Measurements from ENCODE around the gene NUP160. TPM values are rescaled to one million over a fixed set of nuclear protein-coding genes. Genes with fewer than 3 reads are reported as not detected.
A peak's percentile ranks its signal among the peaks of the same experiment; 100 is the strongest.
"Not testable (repeated sequence)": the region's sequence is repeated elsewhere in the genome, so short reads cannot be mapped to it uniquely, and the experiment has no call there.

The NUP160 gene
- total RNA-seq, 2 donors from 2014 or later: 82.1 to 87.6 TPM

DNA sequence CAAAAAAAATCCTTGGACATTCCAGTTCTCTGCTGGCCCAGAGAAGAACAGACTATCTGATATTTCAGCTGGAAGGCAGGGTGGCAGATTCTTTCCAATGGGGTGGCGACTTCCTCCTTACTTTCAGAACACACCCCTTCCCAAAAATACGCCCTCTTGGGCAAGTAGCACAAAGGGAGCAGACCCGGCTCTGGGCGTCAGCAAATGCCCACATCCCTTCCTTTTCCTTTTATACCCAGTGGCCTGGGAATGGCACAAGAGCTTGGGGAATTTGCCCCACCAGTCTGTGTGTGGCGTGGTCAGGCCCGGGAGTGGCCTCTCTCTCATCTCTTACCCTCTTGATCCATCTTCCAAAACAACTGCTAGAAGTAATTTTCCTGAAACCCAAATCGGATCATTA, 33.0 kb upstream of the NUP160 start:
- no peaks in the 10 kb centered on the region for H3K36me3 ChIP-seq (ENCODE audit: control insufficient read depth, insufficient read depth, low read length)
- no peaks in the 10 kb centered on the region for H3K27me3 ChIP-seq (ENCODE audit: control insufficient read depth, insufficient read depth, low read length, poor library complexity, severe bottlenecking)
- Mint-ChIP-seq H3K36me3 (ENCODE audit: low read depth) (peaks cover 1% of the 10 kb centered on the region), H3K27ac (no peak overlapping the region), H3K4me3 (no peak overlapping the region), H3K27me3 (ENCODE audit: insufficient read depth) (peaks cover 2% of the 10 kb centered on the region), H3K9me3 (peaks cover 19% of the 10 kb centered on the region), H3K4me1 (no peaks in the 10 kb centered on the region)
- no peaks in the 10 kb centered on the region for H3K4me1 ChIP-seq (ENCODE audit: control insufficient read depth, insufficient read depth, low read length)
- no peak overlapping the region for H3K9ac ChIP-seq (ENCODE audit: extremely low read depth, low read length, poor library complexity, severe bottlenecking)
- DNase-seq: no peak
- TF ChIP-seq, protein P1, sequence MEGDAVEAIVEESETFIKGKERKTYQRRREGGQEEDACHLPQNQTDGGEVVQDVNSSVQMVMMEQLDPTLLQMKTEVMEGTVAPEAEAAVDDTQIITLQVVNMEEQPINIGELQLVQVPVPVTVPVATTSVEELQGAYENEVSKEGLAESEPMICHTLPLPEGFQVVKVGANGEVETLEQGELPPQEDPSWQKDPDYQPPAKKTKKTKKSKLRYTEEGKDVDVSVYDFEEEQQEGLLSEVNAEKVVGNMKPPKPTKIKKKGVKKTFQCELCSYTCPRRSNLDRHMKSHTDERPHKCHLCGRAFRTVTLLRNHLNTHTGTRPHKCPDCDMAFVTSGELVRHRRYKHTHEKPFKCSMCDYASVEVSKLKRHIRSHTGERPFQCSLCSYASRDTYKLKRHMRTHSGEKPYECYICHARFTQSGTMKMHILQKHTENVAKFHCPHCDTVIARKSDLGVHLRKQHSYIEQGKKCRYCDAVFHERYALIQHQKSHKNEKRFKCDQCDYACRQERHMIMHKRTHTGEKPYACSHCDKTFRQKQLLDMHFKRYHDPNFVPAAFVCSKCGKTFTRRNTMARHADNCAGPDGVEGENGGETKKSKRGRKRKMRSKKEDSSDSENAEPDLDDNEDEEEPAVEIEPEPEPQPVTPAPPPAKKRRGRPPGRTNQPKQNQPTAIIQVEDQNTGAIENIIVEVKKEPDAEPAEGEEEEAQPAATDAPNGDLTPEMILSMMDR (conservative IDR thresholded peaks at IDR 0.05): no peak
- H3K27ac ChIP-seq (ENCODE audit: low read depth, low read length): no peak overlapping the region
- H3K9me3 ChIP-seq (ENCODE audit: control insufficient read depth, low read length): peaks cover 7% of the 10 kb centered on the region
- 88 to 94% methylated on average over 6 to 7 of the region's 7 CpGs for WGBS, 2 experiments (ENCODE audit: insufficient coverage in 1 of 2, insufficient read length in 1 of 2)
- no peak overlapping the region for H3K4me3 ChIP-seq (ENCODE audit: low read length)

DNA sequence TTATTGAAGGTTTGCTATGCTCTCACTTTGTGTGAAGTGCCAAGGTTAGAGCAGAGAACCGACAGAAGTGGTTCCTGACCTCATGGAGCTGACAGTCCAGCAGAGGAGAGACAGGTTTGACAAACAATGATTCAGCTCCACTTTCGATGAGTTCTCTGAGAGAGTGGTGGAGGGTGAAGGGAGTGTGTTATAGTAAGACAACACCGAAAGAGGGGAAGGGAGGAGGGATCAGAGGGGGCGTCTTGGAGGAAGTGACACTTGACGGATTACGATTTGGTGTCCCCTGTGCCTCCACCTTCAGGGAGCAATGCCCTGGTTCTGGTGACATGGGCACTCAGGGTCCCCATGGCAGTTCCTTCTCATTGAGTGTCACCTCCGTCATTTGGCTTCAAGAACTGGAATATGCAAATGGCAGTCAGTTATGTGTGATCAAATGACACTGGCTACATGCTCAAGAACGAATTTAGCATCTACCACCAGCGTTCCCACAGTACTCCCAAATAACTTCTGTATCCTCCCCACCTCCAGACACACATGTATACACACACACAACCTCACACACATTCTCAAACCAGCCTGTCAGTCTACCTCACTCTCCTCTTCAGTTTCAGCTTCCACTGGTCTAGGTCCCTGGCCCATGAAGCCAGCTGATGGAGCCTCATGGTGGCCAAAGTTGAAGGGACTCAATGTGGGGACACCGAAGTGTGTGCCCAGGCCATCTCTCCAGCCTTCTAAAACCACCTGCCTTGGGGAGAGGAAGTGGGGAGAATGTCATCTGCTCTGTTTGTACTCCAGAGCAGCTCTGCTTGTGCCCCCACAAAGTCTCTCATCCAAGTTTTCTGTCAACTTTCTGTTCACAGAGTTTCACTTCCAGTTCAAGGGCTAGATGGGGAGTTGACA, 31.4 kb upstream of the NUP160 start:
- H3K9me3 Mint-ChIP-seq: peaks cover 35% of the 10 kb centered on the region
- TF ChIP-seq, protein P1 (conservative IDR thresholded peaks at IDR 0.05): no peak
- no peaks in the 10 kb centered on the region for H3K27me3 ChIP-seq (ENCODE audit: control insufficient read depth, insufficient read depth, low read length, poor library complexity, severe bottlenecking)
- no peak overlapping the region for H3K4me3 ChIP-seq (ENCODE audit: low read length)
- no peak for DNase-seq
- 84 to 85% methylated on average over 8 to 10 of the region's 10 CpGs for WGBS, 2 experiments (ENCODE audit: insufficient coverage in 1 of 2, insufficient read length in 1 of 2)
- H3K9me3 ChIP-seq (ENCODE audit: control insufficient read depth, low read length): peaks cover 23% of the 10 kb centered on the region
- H3K36me3 ChIP-seq (ENCODE audit: control insufficient read depth, insufficient read depth, low read length): no peaks in the 10 kb centered on the region
- H3K4me3 Mint-ChIP-seq: no peak overlapping the region
- H3K27ac Mint-ChIP-seq: no peak overlapping the region
- H3K4me1 ChIP-seq (ENCODE audit: control insufficient read depth, insufficient read depth, low read length): no peaks in the 10 kb centered on the region
- H3K4me1 Mint-ChIP-seq: no peaks in the 10 kb centered on the region
- peaks cover 1% of the 10 kb centered on the region for H3K36me3 Mint-ChIP-seq (ENCODE audit: low read depth)
- no peak overlapping the region for H3K27ac ChIP-seq (ENCODE audit: low read depth, low read length)
- peaks cover 2% of the 10 kb centered on the region for H3K27me3 Mint-ChIP-seq (ENCODE audit: insufficient read depth)
- H3K9ac ChIP-seq (ENCODE audit: extremely low read depth, low read length, poor library complexity, severe bottlenecking): no peak overlapping the region

DNA sequence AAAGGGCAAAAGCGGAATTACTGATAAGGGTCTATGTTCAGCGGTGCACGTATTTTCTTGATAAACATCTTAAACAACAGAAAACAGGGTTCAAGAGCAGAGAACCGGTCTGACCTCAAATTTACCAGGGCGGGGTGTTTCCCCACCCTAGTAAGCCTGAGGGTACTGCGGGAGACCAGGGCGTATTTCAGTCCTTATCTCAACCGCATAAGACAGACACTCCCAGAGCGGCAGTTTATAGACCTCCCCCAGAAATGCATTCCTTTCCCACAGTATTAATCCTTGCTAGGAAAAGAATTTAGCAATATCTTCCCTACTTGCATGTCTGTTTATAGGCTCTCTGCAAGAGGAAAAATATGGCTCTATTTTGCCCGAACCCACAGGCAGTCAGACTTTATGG, 27.7 kb upstream of the NUP160 start:
- DNase-seq: peak; percentile 59
- not testable (repeated sequence) for H3K4me3 Mint-ChIP-seq; H3K27me3 ChIP-seq (ENCODE audit: control insufficient read depth, insufficient read depth, low read length, poor library complexity, severe bottlenecking); H3K27ac Mint-ChIP-seq; H3K4me1 Mint-ChIP-seq; H3K4me1 ChIP-seq (ENCODE audit: control insufficient read depth, insufficient read depth, low read length); H3K27me3 Mint-ChIP-seq (ENCODE audit: insufficient read depth); H3K36me3 ChIP-seq (ENCODE audit: control insufficient read depth, insufficient read depth, low read length); H3K36me3 Mint-ChIP-seq (ENCODE audit: low read depth); H3K27ac ChIP-seq (ENCODE audit: low read depth, low read length); H3K9ac ChIP-seq (ENCODE audit: extremely low read depth, low read length, poor library complexity, severe bottlenecking)
- peaks cover 45% of the 10 kb centered on the region for H3K9me3 Mint-ChIP-seq
- H3K4me3 ChIP-seq (ENCODE audit: low read length): peak overlapping the region; percentile 40
- H3K9me3 ChIP-seq (ENCODE audit: control insufficient read depth, low read length): peaks cover 23% of the 10 kb centered on the region
- WGBS, 2 experiments (ENCODE audit: insufficient coverage in 1 of 2, insufficient read length in 1 of 2): 85 to 88% methylated on average over 5 to 10 of the region's 10 CpGs

Data from endodermal cell (in vitro differentiated cells).